ENCODE measurements around the gene IQSEC3. TPM values are rescaled to one million over a fixed set of nuclear protein-coding genes. Genes with fewer than 3 reads are reported as not detected.
A peak's percentile ranks its signal among the peaks of the same experiment; 100 is the strongest.

The IQSEC3 gene
- polyA plus RNA-seq, 12 donors = 1.3 to 5.3 (median 2.0) TPM; not detected in 1

- DNase-seq = peak; percentile 38
Observed at GRCh38 chr12:138898-139534, 72.4 kb downstream of the IQSEC3 start.

GRCh38 chr12:139585-139984, 73.0 kb downstream of the IQSEC3 start:
- no peak for DNase-seq

- no peak for DNase-seq
Observed at GRCh38 chr12:140162-140561, 73.6 kb downstream of the IQSEC3 start.

- DNase-seq = no peak
Observed at GRCh38 chr12:143964-144649, 77.5 kb downstream of the IQSEC3 start.

- DNase-seq = no peak
Observed at GRCh38 chr12:144650-145284, 78.2 kb downstream of the IQSEC3 start.

- no peak for DNase-seq
Observed at GRCh38 chr12:145369-145960, 78.9 kb downstream of the IQSEC3 start.

- DNase-seq = no peak
Observed at GRCh38 chr12:147242-147641, 80.7 kb downstream of the IQSEC3 start.

- no peak for DNase-seq
Observed at GRCh38 chr12:148676-149416, 82.3 kb downstream of the IQSEC3 start.

- no peak for DNase-seq
Observed at GRCh38 chr12:151579-151978, 85.0 kb downstream of the IQSEC3 start.

- DNase-seq = no peak
Observed at GRCh38 chr12:152440-152839, 85.9 kb downstream of the IQSEC3 start.

- no peak for DNase-seq
Observed at GRCh38 chr12:153080-153746, 86.6 kb downstream of the IQSEC3 start.

GRCh38 chr12:154058-154457, 87.5 kb downstream of the IQSEC3 start:
- DNase-seq = no peak

GRCh38 chr12:155006-155405, 88.4 kb downstream of the IQSEC3 start:
- no peak for DNase-seq

- no peak for DNase-seq
Observed at GRCh38 chr12:155646-156045, 89.1 kb downstream of the IQSEC3 start.

- no peak for DNase-seq
Observed at GRCh38 chr12:156945-157344, 90.4 kb downstream of the IQSEC3 start.

GRCh38 chr12:157644-158043, 91.1 kb downstream of the IQSEC3 start:
- DNase-seq = no peak

- DNase-seq = no peak
Observed at GRCh38 chr12:159156-159782, 92.7 kb downstream of the IQSEC3 start.

GRCh38 chr12:160858-161257, 94.3 kb downstream of the IQSEC3 start:
- no peak for DNase-seq

- no peak for DNase-seq
Observed at GRCh38 chr12:161823-162222, 95.3 kb downstream of the IQSEC3 start.

- no peak for DNase-seq
Observed at GRCh38 chr12:162467-163307, 96.1 kb downstream of the IQSEC3 start.
